K562 (cell line): ENCODE results near the gene CLPSL1. TPM values are rescaled to one million over a fixed set of nuclear protein-coding genes. Genes with fewer than 3 reads are reported as not detected.

Experiments used
- C11orf30 ChIP-seq: fragments of 450-650 bp; IDR thresholded peaks from 2 replicates; pipeline ENCODE4 v1.6.1; 2016; ENCODE audit warnings: low read depth, mild to moderate bottlenecking
- DMBX1 ChIP-seq: fragments of 250-450 bp; sonication (Bioruptor Pico); IDR thresholded peaks from 2 replicates; pipeline ENCODE4 v1.8.0; 2022; ENCODE audit warnings: inconsistent platforms, mild to moderate bottlenecking, moderate library complexity, borderline replicate concordance
- EZH2 ChIP-seq: IDR thresholded peaks from 2 replicates; pipeline ENCODE4 v1.6.1; 2012; ENCODE audit warnings: low read depth, mild to moderate bottlenecking, inconsistent platforms, low read length, borderline replicate concordance
- GATAD2B ChIP-seq: fragments of 450-650 bp; IDR thresholded peaks from 2 replicates; pipeline ENCODE4 v1.6.1; 2017; ENCODE audit warnings: mild to moderate bottlenecking, borderline replicate concordance
- HDAC2 ChIP-seq: fragments of 450-650 bp; IDR thresholded peaks from 2 replicates; pipeline ENCODE4 v1.6.1; 2016; ENCODE audit warnings: mild to moderate bottlenecking
- NBN ChIP-seq: fragments of 450-650 bp; IDR thresholded peaks from 2 replicates; pipeline ENCODE4 v1.6.1; 2016; ENCODE audit warnings: low read depth, mild to moderate bottlenecking
- NR2C2 ChIP-seq, 2 experiments: fragments of 200-800 bp in 1 of 2; sonication (Bioruptor generic) in 1 of 2; sonication (generic) in 1 of 2; formaldehyde crosslinking in 1 of 2; IDR thresholded peaks; 2 replicates each; pipeline versions ENCODE4 v1.6.1 to v1.8.0; 2016 to 2022; ENCODE audit warnings: mild to moderate bottlenecking in 1 of 2, missing compliant biosample characterization in 1 of 2, missing genetic modification characterization in 1 of 2, missing genetic modification reagents in 1 of 2
- POU5F1 ChIP-seq: fragments of 150-350 bp; IDR thresholded peaks from 2 replicates; pipeline ENCODE4 v1.6.1; 2014; ENCODE audit warnings: borderline replicate concordance, low read length, low read depth, mild to moderate bottlenecking; ENCODE audit not compliant: partially characterized antibody
- RAD51 ChIP-seq: fragments of 450-650 bp; IDR thresholded peaks from 2 replicates; pipeline ENCODE4 v1.7.1; 2016; ENCODE audit warnings: low read depth, mild to moderate bottlenecking, borderline replicate concordance
- TAF7 ChIP-seq: fragments of 450-650 bp; IDR thresholded peaks from 2 replicates; pipeline ENCODE4 v1.6.1; 2016; ENCODE audit warnings: missing genetic modification characterization, missing compliant biosample characterization
- polyA plus RNA-seq, 8 experiments: library from polyadenylated mRNA; depleted of rRNA in 4 of 8; stranded (reverse) in 5 of 8; unstranded in 3 of 8; fragments of >200 nt; fragmentation: Nextera tagmentation in 2 of 8; fragmentation: Illumina TruSeq in 1 of 8; extraction: Ambion mirVana in 2 of 8; extraction: Trizol in 1 of 8; gene quantifications; 2 replicates each; pipeline versions ENCODE4 v1.2.1 to v1.2.3, GENCODE V29; 2011 to 2014; ENCODE audit warnings: inconsistent platforms in 1 of 8, missing spikeins in 1 of 8
- total RNA-seq, 7 experiments: library from RNA; depleted of rRNA in 6 of 7; stranded (reverse); fragments of >200 nt in 6 of 7; fragmentation: Illumina TruSeq in 2 of 7; extraction: Trizol in 2 of 7; gene quantifications; 2 replicates each; pipeline versions ENCODE4 v1.2.1 to v1.2.3, GENCODE V29; 2011 to 2021; ENCODE audit warnings: low replicate concordance in 1 of 7
- TF ChIP-seq, protein P1 (sequence below): fragments of 450-650 bp; IDR thresholded peaks from 2 replicates; pipeline ENCODE4 v1.6.1; 2016; ENCODE audit warnings: missing biosample characterization, missing genetic modification characterization
- TF ChIP-seq, protein P2 (sequence below), 2 experiments: fragments of 450-650 bp in 1 of 2; sonication (generic) in 1 of 2; formaldehyde crosslinking in 1 of 2; IDR thresholded peaks in 1 of 2; conservative IDR thresholded peaks in 1 of 2; 2 replicates each; pipeline versions ENCODE4 v1.6.1 to v1.8.1; 2016 to 2023; ENCODE audit warnings: mild to moderate bottlenecking in 2 of 2, moderate library complexity in 2 of 2, inconsistent platforms in 1 of 2, missing genetic modification reagents in 1 of 2
- TF ChIP-seq, protein P3 (sequence below), 2 experiments: fragments of 450-650 bp; IDR thresholded peaks; 2 replicates each; pipeline ENCODE4 v1.6.1; 2016
- TF ChIP-seq, protein P4 (sequence below): IDR thresholded peaks from 2 replicates; pipeline ENCODE4 v1.6.1; 2011; ENCODE audit warnings: borderline replicate concordance, low read depth, mild to moderate bottlenecking, moderate library complexity, low read length; ENCODE audit not compliant: insufficient read depth, poor library complexity, severe bottlenecking
- TF ChIP-seq, protein P5 (sequence below): fragments of 250-450 bp; sonication (Bioruptor Pico); IDR thresholded peaks from 2 replicates; pipeline ENCODE4 v1.5.0; 2021; ENCODE audit warnings: mild to moderate bottlenecking, moderate library complexity

CLPSL1 gene
- total and polyA plus RNA-seq, 9 of the 15 experiments (the other 6 are each of a cell fraction or from before 2014, with no cell fraction given) = not detected

DNA sequence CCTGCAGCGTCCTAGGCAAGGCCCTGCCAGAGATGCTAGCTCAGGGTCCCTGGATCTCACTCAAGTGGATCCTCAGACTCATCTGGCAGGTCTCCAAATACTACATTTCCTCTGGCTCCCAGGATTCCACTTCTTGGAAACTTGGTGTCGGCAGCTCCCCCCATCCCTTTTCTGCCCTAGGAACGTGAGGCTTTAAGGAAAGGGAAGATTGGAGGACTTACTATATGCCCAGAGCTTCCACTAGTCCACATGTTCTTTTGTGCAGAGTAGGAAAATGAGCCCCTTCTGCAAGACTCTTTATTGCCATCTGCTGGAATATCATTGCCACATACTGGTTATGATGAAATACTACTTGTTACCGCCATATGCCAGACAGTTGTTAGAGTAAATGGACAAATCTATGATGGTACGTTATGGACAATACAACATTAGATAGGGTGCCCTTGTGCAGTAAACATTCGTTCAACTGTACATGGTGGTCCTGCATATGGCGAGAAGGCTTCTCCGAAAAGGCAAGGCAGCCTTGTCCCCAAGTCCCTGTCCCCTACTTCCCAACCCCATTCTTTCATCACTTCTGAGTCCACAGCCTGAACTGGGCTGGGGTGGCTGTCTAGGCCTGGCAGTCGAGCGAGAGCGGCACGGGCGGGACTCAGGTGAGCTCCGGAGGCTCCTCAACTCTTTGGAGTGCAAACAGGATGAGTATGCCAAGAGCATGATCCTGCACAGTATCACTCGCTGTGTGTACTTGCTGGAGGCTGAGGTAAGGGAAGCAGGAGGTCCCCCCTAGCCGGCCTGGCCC is 43.2 kb upstream of the CLPSL1 start (continued):
- TF ChIP-seq, protein P1, sequence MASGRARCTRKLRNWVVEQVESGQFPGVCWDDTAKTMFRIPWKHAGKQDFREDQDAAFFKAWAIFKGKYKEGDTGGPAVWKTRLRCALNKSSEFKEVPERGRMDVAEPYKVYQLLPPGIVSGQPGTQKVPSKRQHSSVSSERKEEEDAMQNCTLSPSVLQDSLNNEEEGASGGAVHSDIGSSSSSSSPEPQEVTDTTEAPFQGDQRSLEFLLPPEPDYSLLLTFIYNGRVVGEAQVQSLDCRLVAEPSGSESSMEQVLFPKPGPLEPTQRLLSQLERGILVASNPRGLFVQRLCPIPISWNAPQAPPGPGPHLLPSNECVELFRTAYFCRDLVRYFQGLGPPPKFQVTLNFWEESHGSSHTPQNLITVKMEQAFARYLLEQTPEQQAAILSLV = peak; percentile 90
- TF ChIP-seq NBN (0 out of 2 replicates have a peak, but pooled peaks have one; percentile 54), DMBX1 (CRISPR knock-in tag) (no peak), RAD51 (peak; percentile 38), GATAD2B (no peak), POU5F1 (no peak), NR2C2 (CRISPR knock-in tag; IDR thresholded peaks at IDR 0.05) (no peak), NR2C2 (tag; IDR thresholded peaks at IDR 0.05) (no peak), C11orf30 (0 out of 2 replicates have a peak, but pooled peaks have one; percentile 23), EZH2 (no peak), TAF7 (tag) (no peak), HDAC2 (no peak)
- TF ChIP-seq, protein P2, sequence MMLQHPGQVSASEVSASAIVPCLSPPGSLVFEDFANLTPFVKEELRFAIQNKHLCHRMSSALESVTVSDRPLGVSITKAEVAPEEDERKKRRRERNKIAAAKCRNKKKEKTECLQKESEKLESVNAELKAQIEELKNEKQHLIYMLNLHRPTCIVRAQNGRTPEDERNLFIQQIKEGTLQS (IDR thresholded peaks at IDR 0.05) = peak; percentile 96
- TF ChIP-seq, protein P2 (CRISPR knock-in tag; conservative IDR thresholded peaks at IDR 0.05) = peak; percentile 78
- TF ChIP-seq, protein P3, sequence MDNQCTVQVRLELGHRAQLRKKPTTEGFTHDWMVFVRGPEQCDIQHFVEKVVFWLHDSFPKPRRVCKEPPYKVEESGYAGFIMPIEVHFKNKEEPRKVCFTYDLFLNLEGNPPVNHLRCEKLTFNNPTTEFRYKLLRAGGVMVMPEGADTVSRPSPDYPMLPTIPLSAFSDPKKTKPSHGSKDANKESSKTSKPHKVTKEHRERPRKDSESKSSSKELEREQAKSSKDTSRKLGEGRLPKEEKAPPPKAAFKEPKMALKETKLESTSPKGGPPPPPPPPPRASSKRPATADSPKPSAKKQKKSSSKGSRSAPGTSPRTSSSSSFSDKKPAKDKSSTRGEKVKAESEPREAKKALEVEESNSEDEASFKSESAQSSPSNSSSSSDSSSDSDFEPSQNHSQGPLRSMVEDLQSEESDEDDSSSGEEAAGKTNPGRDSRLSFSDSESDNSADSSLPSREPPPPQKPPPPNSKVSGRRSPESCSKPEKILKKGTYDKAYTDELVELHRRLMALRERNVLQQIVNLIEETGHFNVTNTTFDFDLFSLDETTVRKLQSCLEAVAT (IDR thresholded peaks at IDR 0.05) = peak in 1 of 2 experiments; percentile 65; a peak in 1 of 4 replicates
- TF ChIP-seq, protein P4, sequence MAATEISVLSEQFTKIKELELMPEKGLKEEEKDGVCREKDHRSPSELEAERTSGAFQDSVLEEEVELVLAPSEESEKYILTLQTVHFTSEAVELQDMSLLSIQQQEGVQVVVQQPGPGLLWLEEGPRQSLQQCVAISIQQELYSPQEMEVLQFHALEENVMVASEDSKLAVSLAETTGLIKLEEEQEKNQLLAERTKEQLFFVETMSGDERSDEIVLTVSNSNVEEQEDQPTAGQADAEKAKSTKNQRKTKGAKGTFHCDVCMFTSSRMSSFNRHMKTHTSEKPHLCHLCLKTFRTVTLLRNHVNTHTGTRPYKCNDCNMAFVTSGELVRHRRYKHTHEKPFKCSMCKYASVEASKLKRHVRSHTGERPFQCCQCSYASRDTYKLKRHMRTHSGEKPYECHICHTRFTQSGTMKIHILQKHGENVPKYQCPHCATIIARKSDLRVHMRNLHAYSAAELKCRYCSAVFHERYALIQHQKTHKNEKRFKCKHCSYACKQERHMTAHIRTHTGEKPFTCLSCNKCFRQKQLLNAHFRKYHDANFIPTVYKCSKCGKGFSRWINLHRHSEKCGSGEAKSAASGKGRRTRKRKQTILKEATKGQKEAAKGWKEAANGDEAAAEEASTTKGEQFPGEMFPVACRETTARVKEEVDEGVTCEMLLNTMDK = no peak
- TF ChIP-seq, protein P5, sequence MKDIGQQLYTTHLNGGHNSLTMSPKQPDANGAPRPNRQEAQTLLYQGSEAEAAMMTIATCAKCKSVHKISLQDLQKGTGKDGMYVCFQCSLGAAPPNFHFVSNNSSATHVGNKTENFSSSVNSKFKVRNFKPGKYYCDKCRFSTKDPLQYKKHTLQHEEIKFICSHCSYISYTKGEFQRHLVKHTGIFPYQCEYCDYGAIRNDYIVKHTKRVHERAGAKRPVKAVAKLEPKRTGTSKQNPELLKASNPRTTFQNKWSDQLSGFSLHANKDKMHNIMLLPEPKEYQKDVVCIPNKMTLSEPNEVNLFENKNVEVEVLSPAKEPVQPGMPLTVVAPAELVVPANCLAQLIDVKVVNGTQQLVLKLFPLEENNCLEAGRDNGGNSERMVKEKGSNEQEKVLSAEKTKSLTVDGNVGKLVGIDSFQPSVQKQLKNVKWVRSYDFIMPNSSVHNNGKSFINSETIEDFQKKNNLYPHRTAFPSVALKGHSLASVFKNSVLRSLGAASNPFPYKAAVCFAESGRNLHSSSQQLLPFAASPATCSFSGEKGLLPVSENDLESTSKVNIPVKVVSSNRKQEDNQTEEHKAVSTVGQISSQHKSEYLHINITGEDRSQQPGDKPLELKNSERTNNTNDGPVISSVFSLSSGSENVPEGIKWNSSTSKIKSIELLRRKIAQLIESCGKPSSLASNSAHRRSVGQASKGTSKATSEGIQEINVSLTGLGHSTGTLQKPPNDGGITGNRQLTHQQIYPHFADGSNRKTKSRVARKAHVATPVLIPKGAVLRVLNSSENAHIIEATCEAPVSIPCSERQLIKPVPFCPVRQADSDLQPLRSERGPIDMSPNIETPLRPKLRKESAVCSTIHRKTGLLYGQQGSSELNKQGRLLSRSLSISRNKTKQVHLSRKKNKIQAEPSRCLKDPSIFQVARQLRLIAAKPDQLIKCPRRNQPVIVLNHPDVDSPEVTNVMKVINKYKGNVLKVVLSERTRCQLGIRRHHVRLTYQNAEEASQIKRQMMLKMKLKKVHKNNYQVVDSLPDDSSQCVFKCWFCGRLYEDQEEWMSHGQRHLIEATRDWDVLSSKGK (CRISPR knock-in tag) = no peak
